Cortex of kidney (tissue), 1 donor: ENCODE results near the gene LRRC49.
"Not testable (repeated sequence)": the region's sequence is repeated elsewhere in the genome, so short reads cannot be mapped to it uniquely, and the experiment has no call there.

Source experiments
- DNase-seq: peaks from one replicate; lab custom pipeline; 2025; lab: John Stamatoyannopoulos, UW

LRRC49 gene

GRCh38 chr15:70866982-70867641 lies 25.5 kb upstream of the LRRC49 start:
- DNase-seq, result no peak

GRCh38 chr15:70867911-70868467 lies 24.6 kb upstream of the LRRC49 start:
- no peak for DNase-seq

- DNase-seq, result no peak
These were observed 23.3 kb upstream of the LRRC49 start for GRCh38 chr15:70869346-70869745.

GRCh38 chr15:70870051-70870450 lies 22.6 kb upstream of the LRRC49 start:
- no peak for DNase-seq

- not testable (repeated sequence) for DNase-seq
These were observed 21.1 kb upstream of the LRRC49 start for GRCh38 chr15:70871490-70871889.

GRCh38 chr15:70873232-70874054 lies 19.2 kb upstream of the LRRC49 start:
- DNase-seq, result no peak

- DNase-seq, result no peak
These were observed 17.4 kb upstream of the LRRC49 start for GRCh38 chr15:70875001-70875782.

GRCh38 chr15:70876011-70876410 lies 16.6 kb upstream of the LRRC49 start:
- DNase-seq, result no peak

- no peak for DNase-seq
These were observed 15.9 kb upstream of the LRRC49 start for GRCh38 chr15:70876683-70877082.

GRCh38 chr15:70879401-70879800 lies 13.2 kb upstream of the LRRC49 start:
- DNase-seq, result no peak

GRCh38 chr15:70880781-70881180 lies 11.8 kb upstream of the LRRC49 start:
- no peak for DNase-seq

- no peak for DNase-seq
These were observed 10.3 kb upstream of the LRRC49 start for GRCh38 chr15:70882361-70882760.

- DNase-seq, result no peak
These were observed 410 bp downstream of the LRRC49 start for GRCh38 chr15:70892912-70893560.

GRCh38 chr15:70902107-70902506 lies 9.5 kb downstream of the LRRC49 start:
- DNase-seq, result no peak

GRCh38 chr15:70906842-70907241 lies 14.2 kb downstream of the LRRC49 start:
- no peak for DNase-seq

GRCh38 chr15:70907784-70908471 lies 15.3 kb downstream of the LRRC49 start:
- no peak for DNase-seq

- no peak for DNase-seq
These were observed 18.3 kb downstream of the LRRC49 start for GRCh38 chr15:70910958-70911357.

GRCh38 chr15:70912187-70912586 lies 19.6 kb downstream of the LRRC49 start:
- DNase-seq, result no peak

GRCh38 chr15:70916531-70916930 lies 23.9 kb downstream of the LRRC49 start:
- DNase-seq, result no peak

- DNase-seq, result no peak
These were observed 25.3 kb downstream of the LRRC49 start for GRCh38 chr15:70917955-70918354.

- no peak for DNase-seq
These were observed 28.5 kb downstream of the LRRC49 start for GRCh38 chr15:70920981-70921696.
